Heart right ventricle (tissue), 16 donors: ENCODE measurements around the gene NAMPT. TPM values are rescaled to one million over a fixed set of nuclear protein-coding genes. Genes with fewer than 3 reads are reported as not detected.
"Not testable (repeated sequence)": the region's sequence is repeated elsewhere in the genome, so short reads cannot be mapped to it uniquely, and the experiment has no call there.

Experiments
- ATAC-seq, 8 donors: fragments of 200-7000 bp; cut with Tn5 transposase; one replicate each; pipeline ENCODE4 v1.9.1; 2020; ENCODE audit warnings: mild to moderate bottlenecking in 8 of 8, moderate library complexity in 8 of 8, moderate number of reproducible peaks in 1 of 8
- DNase-seq, 2 donors: peaks; one replicate each; pipeline ENCODE4 v3.0.0-alpha.2; 2020
- H3K27ac ChIP-seq, 10 donors: fragments of 200-600 bp; sonication (generic) in 2 of 10; one replicate each; pipeline versions ENCODE4 v1.5.0 to v1.8.0; 2020 to 2022; ENCODE audit warnings: mild to moderate bottlenecking in 3 of 10
- H3K27me3 ChIP-seq, 7 donors: fragments of 200-600 bp; one replicate each; pipeline ENCODE4 v1.8.0; 2021 to 2022; ENCODE audit warnings: mild to moderate bottlenecking in 2 of 7
- H3K36me3 ChIP-seq, 9 donors: fragments of 200-600 bp; sonication (generic) in 1 of 9; one replicate each; pipeline versions ENCODE4 v1.5.0 to v1.8.0; 2020 to 2022; ENCODE audit warnings: mild to moderate bottlenecking in 2 of 9
- H3K4me1 ChIP-seq, 9 donors: fragments of 200-600 bp; sonication (generic) in 1 of 9; one replicate each; pipeline versions ENCODE4 v1.5.0 to v1.8.0; 2020 to 2022; ENCODE audit warnings: mild to moderate bottlenecking in 4 of 9
- H3K4me3 ChIP-seq, 10 donors: fragments of 200-600 bp; sonication (generic) in 2 of 10; one replicate each; pipeline versions ENCODE4 v1.5.0 to v1.8.0; 2020 to 2022; ENCODE audit warnings: mild to moderate bottlenecking in 7 of 10, moderate library complexity in 2 of 10
- H3K9me3 ChIP-seq, 11 donors: fragments of 200-600 bp in 10 of 11; sonication (generic) in 2 of 11; one replicate each; pipeline versions ENCODE4 v1.5.0 to v1.8.0; 2013 to 2022; ENCODE audit warnings: mild to moderate bottlenecking in 2 of 11, control low read depth in 1 of 11, moderate library complexity in 1 of 11
- WGBS, 2 donors: extraction: QIAGEN DNeasy Blood & Tissue Kit; methylation state at CpG; one replicate each; pipeline ENCODE4 v1.1.7; 2013; ENCODE audit warnings: inconsistent platforms in 1 of 2; 5-methylcytosine and 5-hydroxymethylcytosine counted together
- intact Hi-C, 10 donors: fragments of 100-400 bp; cut with DNase I; formaldehyde crosslinking; loops; one replicate each; pipeline versions ENCODE4 v1.11.1 to v1.14.2; 2022
- polyA plus RNA-seq, 2 donors: library from polyadenylated mRNA; stranded (reverse); fragments of 200-250 nt; gene quantifications; one replicate each; pipeline ENCODE4 v1.2.3, GENCODE V29; 2013
- total RNA-seq, 10 donors: library from RNA; stranded (reverse); fragmentation: NEBNext Ultra II Directional in 3 of 10; extraction: Animal tissue kit (Norgen Biotek cat#: 25700) in 3 of 10; gene quantifications; one replicate each; pipeline versions ENCODE4 v1.2.1 to v1.2.4, GENCODE V29; 2021 to 2023
- TF ChIP-seq, protein P1 (sequence below), 9 donors: fragments of 200-600 bp; sonication (generic) in 2 of 9; IDR thresholded peaks; one replicate each; pipeline versions ENCODE4 v1.5.0 to v1.8.0; 2021 to 2022; ENCODE audit warnings: antibody characterized with exemption in 9 of 9, mild to moderate bottlenecking in 5 of 9, moderate library complexity in 1 of 9
- donor health status: Arrhythmogenic right ventricular cardiomyopathy.
- donor health status: ischemic (EF 13 %, LVEDD 7.1; RV severe dilation, severe dysfunction).
- donor health status: healthy with polysubstance abuse.
- donor health status: DM: no; HTN: yes; CAD: no.
- donor health status: DM: no; HTN: no; CAD: no.
- donor health status: ischemic (EF 25% LVEDD 6.9; RV normal size, moderate dysfunction).
- donor health status: ischemic (EF 25% LVEDD 5.7; RV mildly dilated, moderate dysfunction).
- donor health status: healthy.
- donor health status: DM: yes; HTN: yes; CAD: no.
- donor health status: Ischemic cardiomyopathy.
- donor health status: ischemic (EF 35%, LVEDD 5.7; RV mildly dilated, moderate dysfunction).
- donor health status: nonischemic (EF 11% LVEDD 7.7; RV severe dilation, severe dysfunction).
- donor health status: DM: yes; HTN: yes; CAD: no.
- donor health status: PGD.
- donor health status: ischemic (EF 29% LVEDD 5.4; RV normal size, mild dysfunction).
- donor health status: nonischemic (EF 23%, LVEDD 6.1; RV moderate dilation, normal function).

Gene NAMPT
- total and polyA plus RNA-seq, 12 donors, result 32.2 to 404 (median 98.6) TPM

DNA sequence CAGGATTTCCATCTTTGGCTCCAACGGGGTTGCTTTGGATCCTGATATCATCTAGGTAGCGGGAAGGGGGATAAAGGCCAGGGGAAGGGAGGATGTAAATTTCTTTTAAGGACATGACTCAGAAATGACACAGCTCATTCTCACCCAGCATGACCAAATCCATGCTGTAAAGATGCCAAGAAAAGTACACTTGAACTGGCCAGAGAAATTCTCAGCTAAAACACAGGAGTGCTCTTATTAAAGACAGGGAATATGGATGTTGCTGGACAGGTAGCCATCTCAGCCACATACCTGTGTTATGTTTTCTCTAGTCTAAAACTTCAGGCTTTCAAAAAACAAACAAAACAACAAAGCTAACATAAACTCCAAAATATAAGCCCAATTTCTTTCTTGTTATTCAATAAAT lies 68.3 kb downstream of the NAMPT start:
- WGBS, 2 donors, result 4 to 6% methylated on average over 2 of the region's 2 CpGs
- H3K4me1 ChIP-seq, result peaks cover 18 to 39% (median 36%) of the 10 kb centered on the region in 9 donors
- TF ChIP-seq, protein P1, sequence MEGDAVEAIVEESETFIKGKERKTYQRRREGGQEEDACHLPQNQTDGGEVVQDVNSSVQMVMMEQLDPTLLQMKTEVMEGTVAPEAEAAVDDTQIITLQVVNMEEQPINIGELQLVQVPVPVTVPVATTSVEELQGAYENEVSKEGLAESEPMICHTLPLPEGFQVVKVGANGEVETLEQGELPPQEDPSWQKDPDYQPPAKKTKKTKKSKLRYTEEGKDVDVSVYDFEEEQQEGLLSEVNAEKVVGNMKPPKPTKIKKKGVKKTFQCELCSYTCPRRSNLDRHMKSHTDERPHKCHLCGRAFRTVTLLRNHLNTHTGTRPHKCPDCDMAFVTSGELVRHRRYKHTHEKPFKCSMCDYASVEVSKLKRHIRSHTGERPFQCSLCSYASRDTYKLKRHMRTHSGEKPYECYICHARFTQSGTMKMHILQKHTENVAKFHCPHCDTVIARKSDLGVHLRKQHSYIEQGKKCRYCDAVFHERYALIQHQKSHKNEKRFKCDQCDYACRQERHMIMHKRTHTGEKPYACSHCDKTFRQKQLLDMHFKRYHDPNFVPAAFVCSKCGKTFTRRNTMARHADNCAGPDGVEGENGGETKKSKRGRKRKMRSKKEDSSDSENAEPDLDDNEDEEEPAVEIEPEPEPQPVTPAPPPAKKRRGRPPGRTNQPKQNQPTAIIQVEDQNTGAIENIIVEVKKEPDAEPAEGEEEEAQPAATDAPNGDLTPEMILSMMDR (IDR thresholded peaks at IDR 0.05), result no peak
- DNase-seq, result peak in 1 of 2 donors; percentile 51
- H3K27me3 ChIP-seq, result no peaks in the 10 kb centered on the region
- H3K27ac ChIP-seq, result peak overlapping the region; percentile 72 to 93 (median 84)
- peaks cover 0 to 7% (median 0%) of the 10 kb centered on the region in 11 donors for H3K9me3 ChIP-seq
- intact Hi-C loops, result loop anchor here in 8 of 10 donors (2.0 to 10.0 kb wide), 5 partner anchors 38 to 68 kb away; partner anchors contain the start of gene NAMPT (in 6 of the 8)
- peak; percentile 66 to 93 (median 92) for ATAC-seq
- H3K4me3 ChIP-seq, result peak overlapping the region in 5 of 10 donors; percentile 1 to 34 (median 24)
- no peaks in the 10 kb centered on the region for H3K36me3 ChIP-seq

DNA sequence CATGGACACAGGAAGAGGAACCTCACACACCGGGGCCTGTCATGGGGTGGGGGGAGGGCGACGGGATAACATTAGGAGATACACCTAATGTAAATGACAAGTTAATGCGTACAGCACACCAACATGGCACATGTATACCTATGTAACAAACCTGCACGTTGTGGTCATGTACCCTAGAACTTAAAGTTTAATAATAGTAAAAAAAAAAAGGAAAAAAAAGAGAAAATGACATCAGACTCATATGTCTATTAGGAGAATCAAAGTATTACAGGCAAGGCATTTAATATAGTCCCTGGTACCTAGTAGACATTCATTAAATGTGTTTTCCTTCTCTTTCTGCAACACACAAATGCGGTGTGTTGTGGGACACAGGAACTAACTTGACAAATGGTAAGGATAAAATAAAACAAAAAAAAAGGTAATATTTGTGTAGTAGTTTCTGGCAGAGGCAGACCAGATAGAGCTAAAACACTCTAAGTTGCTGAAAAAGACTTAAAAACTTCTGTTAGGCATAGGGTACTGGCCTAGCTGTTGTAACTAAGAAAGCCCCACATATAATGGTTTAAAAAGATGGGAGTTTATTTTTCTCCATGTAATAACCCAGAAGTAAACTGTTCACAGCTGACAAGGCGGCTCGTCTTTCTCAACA lies 68.8 kb downstream of the NAMPT start:
- Histone ChIP-seq H3K4me3 (no peak overlapping the region), H3K27me3 (no peaks in the 10 kb centered on the region), H3K27ac (peak overlapping the region; percentile 72 to 93 (median 84)), H3K9me3 (peaks cover 0 to 9% (median 0%) of the 10 kb centered on the region in 11 donors), H3K36me3 (no peaks in the 10 kb centered on the region), H3K4me1 (peaks cover 18 to 39% (median 36%) of the 10 kb centered on the region in 9 donors)
- DNase-seq (no peak), ATAC-seq (no peak)
- intact Hi-C loops, result loop anchor here in 8 of 10 donors (2.0 to 10.0 kb wide), 5 partner anchors 37 to 69 kb away; partner anchors contain the start of gene NAMPT (in 6 of the 8)
- WGBS, 2 donors, result 60 to 70% methylated on average over 8 of the region's 8 CpGs
- TF ChIP-seq, protein P1 (IDR thresholded peaks at IDR 0.05), result no peak

DNA sequence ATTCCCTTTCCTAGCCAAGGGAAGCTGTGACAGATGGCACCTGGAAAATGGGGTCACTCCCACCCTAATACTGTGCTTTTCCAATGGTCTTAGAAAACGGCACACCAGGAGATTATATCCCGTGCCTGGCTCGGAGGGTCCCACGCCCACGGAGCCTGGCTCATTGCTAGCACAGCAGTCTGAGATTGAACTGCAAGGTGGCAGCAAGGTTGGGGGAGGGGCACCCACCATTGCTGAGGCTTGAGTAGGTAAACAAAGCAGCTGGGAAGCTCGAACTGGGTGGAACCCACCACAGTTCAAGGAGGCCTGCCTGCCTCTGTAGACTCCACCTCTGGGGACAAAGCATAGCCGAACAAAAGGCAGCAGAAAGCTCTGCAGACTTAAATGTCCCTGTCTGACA lies 75.8 kb downstream of the NAMPT start:
- peaks cover 0 to 26% (median 0%) of the 10 kb centered on the region in 9 donors for H3K4me1 ChIP-seq
- H3K27me3 ChIP-seq, H3K36me3 ChIP-seq, DNase-seq, H3K4me3 ChIP-seq, intact Hi-C loops, H3K27ac ChIP-seq, ATAC-seq: not testable (repeated sequence)
- WGBS, 2 donors, result 95 to 97% methylated on average over 7 of the region's 7 CpGs
- H3K9me3 ChIP-seq, result peaks cover 0 to 14% (median 0%) of the 10 kb centered on the region in 11 donors

DNA sequence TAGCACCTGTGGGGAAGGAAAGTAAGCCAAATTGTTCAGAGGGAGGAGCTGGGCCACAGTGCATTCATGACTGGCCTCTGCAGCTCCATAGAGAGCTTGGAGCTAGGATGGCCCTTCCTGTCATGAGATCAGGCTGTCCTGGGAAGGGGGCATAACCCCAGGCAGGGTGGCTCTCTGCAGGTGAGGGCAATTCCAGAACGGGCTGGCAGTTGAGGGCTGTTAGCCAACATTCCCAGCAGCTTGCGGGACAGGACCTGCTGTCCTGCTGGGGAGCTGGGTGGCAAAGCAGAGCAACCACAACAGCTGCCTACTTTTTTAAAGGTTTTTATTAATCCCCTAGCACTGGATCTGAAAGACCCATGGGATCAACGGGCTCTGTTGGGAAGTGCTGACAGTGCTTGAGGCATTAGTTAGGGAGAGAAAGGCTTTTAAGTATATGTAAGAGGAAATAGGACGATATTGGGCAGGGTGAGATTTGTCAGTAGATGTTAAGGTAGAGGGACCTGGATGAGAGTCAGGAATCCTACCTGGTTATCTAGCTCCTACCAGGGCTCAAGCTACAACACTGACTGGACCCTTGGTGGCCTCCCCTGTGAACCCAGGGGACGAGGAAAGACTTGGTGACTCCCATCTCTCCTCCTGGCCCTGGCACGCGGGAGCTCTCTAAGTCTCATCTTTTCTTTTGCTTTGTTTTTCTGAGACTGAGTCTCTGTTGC lies 77.8 kb downstream of the NAMPT start:
- peaks cover 0 to 13% (median 0%) of the 10 kb centered on the region in 11 donors for H3K9me3 ChIP-seq
- H3K4me3 ChIP-seq, result no peak overlapping the region
- H3K4me1 ChIP-seq, result peaks cover 0 to 26% (median 0%) of the 10 kb centered on the region in 9 donors
- no peaks in the 10 kb centered on the region for H3K36me3 ChIP-seq
- WGBS, 2 donors, result 76 to 81% methylated on average over 7 of the region's 7 CpGs
- TF ChIP-seq, protein P1 (IDR thresholded peaks at IDR 0.05), result no peak
- DNase-seq (no peak), ATAC-seq (peak in 4 of 8 donors; percentile 39 to 87 (median 79))
- intact Hi-C loops, result no loop called here
- no peaks in the 10 kb centered on the region for H3K27me3 ChIP-seq
- no peak overlapping the region for H3K27ac ChIP-seq
